CD4-positive, alpha-beta T cell treated with Interleukin-6 at 100 ng/mL for 8 hours (primary cell): ENCODE data around the gene ABCA2.

Experiments used
- DNase-seq: peaks from one replicate; pipeline ENCODE4 v3.0.0-alpha.2; 2020; ENCODE audit warnings: mixed read lengths, low spot score

The ABCA2 gene

GRCh38 chr9:136997830-136998234, 30.2 kb downstream of the ABCA2 start:
- peak; percentile 38 for DNase-seq

DNA sequence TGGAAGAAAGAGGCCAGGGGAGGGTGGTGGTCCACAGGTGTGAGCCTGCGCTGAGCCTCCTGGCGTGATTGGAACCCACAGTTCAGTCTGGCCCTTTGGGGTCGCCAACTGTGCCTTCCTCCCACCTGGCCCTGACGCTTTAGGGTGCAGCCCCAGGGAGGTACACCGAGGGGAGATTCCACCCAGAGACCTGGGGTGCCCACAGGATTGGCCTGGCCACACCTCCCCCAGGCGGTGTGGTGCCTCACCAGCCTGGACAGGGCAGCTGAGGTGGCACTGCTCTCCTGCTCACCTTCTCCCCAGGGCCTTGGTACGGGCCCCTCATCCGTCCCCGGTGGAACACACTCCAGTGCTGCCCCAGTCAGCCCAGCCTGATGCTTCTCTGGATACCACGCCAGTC, 30.7 kb downstream of the ABCA2 start:
- no peak for DNase-seq

DNA sequence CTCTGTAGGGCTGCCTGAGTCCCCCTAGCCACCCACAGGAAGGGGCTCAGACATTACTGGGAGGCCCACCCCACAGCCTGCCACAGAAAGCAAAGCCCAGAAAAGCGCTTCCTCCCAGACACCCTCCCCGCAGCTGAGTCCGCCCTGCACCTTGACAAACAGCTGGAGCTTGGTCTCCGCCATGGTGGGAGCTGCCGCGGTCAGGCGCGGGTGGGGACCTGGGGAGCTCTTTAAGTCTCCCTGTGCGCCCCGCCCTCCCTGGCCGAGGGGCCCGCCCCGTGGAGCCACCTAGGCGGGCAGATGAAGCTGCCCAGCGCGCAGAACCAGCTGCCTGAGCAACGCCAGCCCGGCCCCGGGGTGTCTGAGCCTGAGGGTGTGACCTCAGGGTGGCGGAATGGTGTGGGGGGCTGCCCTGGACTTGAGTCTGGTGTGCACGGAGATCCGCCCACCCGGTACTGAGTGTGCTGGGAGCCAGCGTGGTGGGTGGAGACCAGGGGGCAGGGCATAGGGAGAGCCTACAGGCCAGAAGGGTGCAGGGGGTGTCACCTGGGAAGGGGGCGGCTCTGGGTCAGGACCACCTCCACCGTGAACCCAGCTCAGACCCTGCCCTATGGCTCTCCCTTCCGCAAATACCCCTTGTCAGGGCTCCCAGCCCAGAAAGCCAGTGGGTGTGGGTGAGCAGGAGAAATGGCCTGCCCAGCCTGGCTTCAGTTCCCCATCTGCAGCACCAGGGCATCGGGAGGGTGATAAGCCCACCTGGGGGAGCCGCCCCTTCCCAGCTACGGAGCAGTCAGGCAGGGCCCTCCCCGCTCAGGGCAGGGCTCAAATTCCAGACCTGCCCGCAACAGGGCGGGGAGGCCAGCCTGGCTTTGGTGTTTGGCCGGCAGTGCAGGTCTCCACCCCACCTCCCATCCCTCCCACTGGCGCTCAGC, 31.4 kb downstream of the ABCA2 start, which contains the start of gene CLIC3:
CLIC3 (minus strand) TSS at position 208 of the 932 bp plus-strand sequence; CDS start at position 183, 25 bp downstream.
- DNase-seq = peak; percentile 43

GRCh38 chr9:136995772-136996311, 32.2 kb downstream of the ABCA2 start:
- DNase-seq = no peak

- DNase-seq = no peak
Observed at GRCh38 chr9:136995362-136995761, 32.7 kb downstream of the ABCA2 start.

DNA sequence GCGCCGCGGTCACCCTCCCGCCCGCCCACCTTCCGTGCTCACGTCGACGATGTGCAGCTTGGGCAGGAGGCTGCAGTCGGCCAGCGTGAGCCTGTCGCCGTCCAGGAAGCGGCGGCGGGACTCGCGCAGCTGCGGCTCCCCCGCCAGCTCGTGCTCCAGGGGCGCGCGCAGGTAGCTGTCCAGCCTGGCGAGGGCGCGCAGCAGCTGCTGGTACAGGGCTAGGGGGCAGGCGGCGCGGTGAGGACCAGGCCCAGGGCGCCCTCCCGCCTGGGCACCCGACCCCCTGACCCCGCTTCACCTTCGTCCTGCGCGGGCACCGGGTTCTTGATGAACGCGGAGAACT, 33.2 kb downstream of the ABCA2 start:
- no peak for DNase-seq

DNA sequence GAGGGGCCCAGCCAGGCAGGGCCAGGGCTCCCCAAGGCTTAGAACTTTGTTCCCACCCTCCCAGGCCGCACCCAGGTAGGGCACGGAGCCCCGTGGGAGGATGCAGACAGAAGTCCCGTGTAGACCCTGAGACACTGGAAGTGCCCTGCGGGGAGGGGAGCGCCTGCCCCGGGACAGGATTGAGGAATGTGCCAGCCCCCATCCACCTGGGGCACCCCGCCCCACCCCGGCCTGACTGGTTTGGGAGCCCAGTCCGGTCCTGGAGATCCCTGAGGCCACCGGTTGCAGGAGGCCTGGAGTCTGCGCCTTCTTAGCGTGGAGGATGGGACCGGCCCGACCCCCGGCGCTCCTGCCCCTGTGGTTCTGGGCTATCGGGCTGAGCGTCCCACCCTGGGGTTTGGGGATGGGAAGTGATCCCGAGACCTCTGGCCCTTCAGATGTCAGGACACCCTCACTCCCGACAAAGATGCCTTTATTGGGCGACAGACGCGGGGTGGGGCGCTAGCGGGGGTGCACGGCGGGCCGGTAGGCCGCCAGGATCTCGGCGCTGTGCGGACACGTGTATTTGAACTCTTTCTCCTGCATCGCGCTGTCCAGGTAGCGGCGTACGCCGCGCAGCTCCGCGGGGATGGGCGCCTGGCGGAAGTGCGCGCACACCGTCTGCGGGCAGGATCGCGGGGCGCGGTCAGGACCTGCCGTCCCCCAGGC, 33.7 kb downstream of the ABCA2 start:
- DNase-seq = no peak

DNA sequence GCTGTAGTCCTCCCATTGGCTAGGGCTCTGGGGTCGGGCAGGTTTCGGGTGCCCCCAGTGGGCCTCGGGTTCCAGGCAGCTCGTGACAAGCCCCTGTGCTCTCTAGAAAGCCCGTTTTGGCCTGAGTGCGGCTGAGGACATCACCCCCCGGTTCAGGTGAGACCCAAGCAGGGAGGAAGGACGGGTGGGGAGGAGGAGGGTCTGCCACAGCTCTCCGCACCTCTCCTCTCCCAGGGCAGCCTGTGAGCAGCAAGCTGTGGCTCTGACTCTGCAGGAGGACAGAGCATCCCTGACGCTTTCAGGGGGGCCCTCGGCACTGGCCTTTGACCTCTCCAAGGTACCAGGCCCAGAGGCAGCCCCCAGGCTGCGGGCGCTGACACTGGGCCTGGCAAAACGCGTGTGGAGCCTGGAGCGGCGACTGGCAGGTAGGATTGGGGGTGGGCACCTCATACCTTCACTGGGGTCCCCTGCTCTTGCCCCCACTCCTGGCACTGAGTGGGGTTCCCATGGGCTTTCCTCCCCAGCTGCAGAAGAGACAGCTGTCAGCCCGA, 35.1 kb downstream of the ABCA2 start:
- DNase-seq = no peak

- peak; percentile 93 for DNase-seq
Observed at GRCh38 chr9:136991993-136992818, 35.8 kb downstream of the ABCA2 start, which contains the start of gene PAXX. TSS of gene PAXX (plus strand) at chr9:136992422. CDS start at chr9:136992444, 22 bp downstream.

DNA sequence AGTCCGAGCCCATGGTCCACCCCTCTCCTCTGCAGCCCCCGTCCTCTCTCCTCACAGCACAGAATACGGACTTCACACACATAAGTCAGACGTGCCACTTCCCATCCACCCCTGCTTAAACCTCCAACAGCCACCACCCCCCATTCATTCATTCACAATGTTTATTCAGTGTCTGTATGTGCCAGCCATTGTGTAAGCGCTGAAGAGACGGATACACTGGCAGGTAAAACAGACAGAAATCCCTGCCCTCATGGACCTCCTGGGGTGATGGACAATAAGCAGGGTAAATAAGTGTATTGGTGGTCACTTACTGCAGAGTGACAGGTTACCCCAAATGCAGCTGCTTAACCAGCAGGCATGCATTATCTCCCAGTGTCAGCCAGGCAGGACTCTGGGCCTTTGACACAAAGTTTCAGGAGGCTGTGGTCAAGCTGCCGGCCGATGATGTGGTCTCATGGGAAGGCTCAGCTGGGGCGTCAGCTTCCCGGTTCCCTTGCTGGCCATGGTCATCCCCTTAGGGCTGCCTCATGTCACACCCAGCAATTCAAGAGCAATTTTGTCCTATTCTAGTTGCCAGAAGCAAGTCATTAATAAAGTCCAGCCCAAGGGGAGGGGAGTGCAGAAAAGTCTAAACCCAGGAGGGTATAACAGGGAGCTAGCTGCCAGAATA, 37.7 kb downstream of the ABCA2 start:
- DNase-seq = no peak

DNA sequence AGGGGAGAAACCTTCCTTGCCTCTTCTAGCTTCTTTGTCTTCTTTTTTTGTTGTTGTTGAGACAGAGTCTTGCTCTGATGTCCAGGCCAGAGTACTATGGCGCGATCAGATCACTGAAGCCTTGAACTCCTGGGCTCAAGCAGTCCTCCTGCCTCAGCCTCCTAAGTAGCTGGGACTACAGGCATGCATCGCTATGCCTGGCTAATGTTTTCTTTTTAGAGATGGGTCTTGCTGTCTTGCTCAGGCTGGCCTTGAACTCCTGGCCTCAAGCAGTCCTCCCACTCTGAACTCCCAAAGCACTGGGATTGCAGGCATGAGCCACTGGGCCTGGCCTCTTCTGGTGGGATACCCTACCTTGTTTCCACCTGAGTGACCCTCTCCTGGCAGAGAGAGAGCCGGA, 39.2 kb downstream of the ABCA2 start:
- no peak for DNase-seq

DNA sequence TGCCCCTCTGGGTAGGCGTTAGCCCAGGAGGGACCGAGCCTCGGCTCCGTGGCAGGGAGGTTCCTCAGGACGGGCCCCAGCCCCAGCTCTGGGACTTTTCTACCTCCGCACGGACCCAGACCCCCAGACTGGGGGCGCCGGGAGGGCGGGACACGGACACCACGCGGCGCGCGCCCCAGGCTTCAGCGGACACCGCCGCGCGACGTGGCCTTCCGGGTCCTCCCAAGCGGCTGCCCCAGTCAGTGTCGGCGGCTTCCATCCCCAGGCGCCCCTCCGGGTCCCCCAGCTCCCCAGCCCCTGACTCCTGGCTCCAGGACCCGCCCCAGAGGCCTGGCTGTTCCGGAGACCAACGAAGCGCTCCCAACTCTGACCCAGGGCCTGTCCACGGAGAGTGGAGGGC, 42.2 kb downstream of the ABCA2 start:
- DNase-seq = no peak

DNA sequence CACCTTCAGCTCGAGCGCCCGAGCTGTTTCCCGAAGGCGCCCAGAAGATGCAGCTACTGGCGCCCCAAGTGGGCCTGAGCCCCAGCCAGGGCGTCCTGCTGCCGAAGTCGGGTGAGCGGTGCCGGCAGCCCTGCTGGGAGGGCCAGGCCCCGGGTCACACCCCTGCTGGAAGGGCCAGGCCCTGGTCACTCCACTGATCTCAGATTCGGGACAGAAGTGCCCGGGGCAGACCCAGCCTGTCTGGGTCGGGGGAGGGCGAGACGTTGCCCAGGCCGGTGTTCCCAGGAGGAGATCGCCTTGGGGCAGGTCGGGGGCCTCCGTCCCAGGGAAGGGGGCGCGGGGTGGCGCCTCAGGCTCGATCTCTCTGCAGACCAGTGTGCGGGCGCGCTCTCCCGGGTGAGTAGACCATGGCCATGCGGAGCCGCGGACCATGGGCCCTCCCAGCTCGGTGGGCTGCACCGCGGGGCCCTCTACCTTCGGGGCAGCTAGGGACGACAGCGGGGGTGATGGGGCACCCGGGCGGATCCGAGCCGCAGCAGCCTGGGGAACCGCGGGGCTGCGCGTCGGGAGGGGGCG, 42.9 kb downstream of the ABCA2 start:
- no peak for DNase-seq

GRCh38 chr9:136984464-136985026, 43.5 kb downstream of the ABCA2 start:
- no peak for DNase-seq

DNA sequence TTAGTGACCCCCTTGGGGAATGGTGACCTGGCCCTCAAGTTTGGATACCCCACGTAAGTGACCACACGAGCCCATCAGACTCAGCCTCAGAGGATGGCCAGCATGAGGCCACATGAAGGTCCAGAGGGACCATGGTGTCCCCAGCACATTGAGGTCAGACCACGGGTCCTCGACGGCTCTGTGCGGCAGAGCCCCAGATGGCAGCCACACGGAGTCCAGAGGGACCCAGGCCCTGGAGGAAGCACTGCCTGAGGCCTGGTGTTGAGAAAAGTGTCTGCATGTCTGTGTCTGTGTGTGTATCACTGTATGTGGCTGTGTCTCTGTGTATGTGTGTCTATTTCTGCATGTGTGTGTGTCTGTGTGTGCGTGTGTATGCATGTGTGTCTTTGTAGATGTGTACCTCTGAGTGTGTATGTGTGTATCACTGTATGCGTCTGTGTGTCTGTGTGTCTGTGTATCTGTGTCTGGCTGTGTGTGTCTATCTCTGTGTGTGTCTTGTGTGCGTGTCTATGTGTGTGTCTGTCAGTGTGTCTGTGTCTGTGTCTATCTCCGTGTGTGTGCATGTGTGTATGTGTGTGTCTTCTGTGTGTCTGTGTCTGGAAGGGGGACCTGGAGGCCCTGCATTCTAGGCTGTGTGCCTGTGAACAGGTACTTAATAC, 44.3 kb downstream of the ABCA2 start:
- no peak for DNase-seq

DNA sequence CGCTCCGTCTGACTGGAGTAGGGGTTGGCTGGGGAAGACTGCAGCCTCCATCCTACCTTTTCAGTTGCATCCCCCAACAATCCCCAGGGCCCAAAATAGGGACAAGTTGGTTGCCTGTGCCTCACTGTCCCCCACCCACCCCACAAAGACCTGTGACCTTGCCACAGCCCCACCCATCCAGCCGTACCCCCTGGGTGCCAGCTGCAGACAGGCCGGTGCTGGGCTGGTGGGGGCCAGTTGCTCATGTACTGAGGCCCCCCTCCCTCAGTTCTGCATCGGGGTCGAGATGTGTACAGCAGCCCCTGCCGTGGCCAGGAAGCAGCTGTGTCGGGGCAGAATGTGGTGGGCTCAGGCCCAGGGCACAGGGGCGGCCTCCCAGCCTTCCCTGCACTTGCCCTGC, 44.9 kb downstream of the ABCA2 start:
- no peak for DNase-seq

GRCh38 chr9:136982232-136983051, 45.6 kb downstream of the ABCA2 start, which contains the start of gene LCNL1:
TSS of gene LCNL1 (plus strand) at chr9:136982993. CDS start at chr9:136983587, 594 bp downstream.
- no peak for DNase-seq

DNA sequence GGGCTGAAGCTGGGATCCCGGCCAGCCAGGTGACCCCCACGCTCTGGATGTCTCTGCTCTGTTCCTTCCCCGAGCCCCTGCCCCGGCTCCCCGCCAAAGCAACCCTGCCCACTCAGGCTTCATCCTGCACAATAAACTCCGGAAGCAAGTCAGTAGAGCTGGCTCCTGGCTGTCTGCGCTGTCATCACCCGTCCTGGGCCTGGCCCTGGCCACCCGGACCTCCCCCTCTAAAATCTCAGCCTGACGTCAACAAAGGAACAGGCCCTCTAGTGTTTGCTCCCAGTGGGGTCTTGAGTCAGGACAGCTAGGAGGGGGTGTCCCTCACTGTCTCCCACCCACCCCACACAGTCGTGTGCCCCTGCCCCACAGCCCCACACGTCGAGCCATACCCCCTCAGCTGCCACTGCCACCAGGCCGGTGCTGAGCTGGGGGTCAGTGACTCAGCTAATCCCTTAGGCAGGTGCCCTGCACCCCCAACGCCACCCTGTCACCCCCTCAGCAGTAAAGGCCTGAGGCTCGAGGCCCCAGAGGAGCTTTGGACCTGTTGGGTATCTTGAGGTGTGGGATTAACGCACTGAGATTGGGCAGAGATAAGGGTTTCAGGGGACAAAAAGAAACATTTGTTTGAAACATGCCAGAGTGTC, 46.3 kb downstream of the ABCA2 start:
- no peak for DNase-seq
